ENCODE data around the gene F7.

DNA sequence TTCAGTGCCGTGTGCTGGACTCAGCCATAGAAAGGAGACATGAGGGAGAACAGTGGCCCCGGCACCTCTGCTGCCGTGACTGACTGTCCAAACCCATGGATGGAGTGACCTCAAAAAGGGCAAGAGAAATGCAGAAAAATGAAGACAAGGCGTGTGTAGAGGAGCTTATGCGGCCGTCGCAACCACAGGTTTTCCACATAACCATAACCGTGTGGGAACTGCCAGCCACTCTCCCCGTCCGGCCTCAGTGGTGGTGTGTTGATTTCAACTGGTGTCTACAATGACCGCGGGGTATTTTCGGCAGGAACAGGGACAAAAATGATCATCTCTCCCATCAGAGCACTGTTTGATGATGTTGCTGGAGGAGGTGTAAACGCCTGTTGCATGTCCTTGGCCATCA, 42.9 kb upstream of the F7 start:
- TF ChIP-seq POLR2A (IDR thresholded peaks at IDR 0.05; ENCODE audit: low read length), result no peak
- TF ChIP-seq GATA1 (IDR thresholded peaks at IDR 0.05; ENCODE audit: low read depth, low read length), result no peak
